Activated CD8-positive, alpha-beta T cell treated with anti-CD3 and anti-CD28 coated beads, Interleukin-2, amount 10 ng/mL, durations not matched to agents 7 days and 5 days (primary cell): ENCODE data around the gene ATP2B3. TPM values are rescaled to one million over a fixed set of nuclear protein-coding genes. Genes with fewer than 3 reads are reported as not detected.

Source experiments
- ATAC-seq: fragments of 150-1000 bp; cut with Tn5 transposase; one replicate; pipeline ENCODE4 v1.10.0; 2021; ENCODE audit warnings: moderate library complexity
- CTCF ChIA-PET: fragments of 350-600 bp; sonication (Branson Sonifier 250); formaldehyde crosslinking; loops from one replicate; lab custom pipeline; 2021; ENCODE audit warnings: antibody characterized with exemption; lab: Charles Lee
- POLR2A ChIA-PET: fragments of 350-600 bp; sonication (Branson Sonifier 250); formaldehyde crosslinking; loops from one replicate; lab custom pipeline; 2021; ENCODE audit warnings: antibody characterized with exemption; lab: Charles Lee
- DNase-seq: peaks from one replicate; pipeline ENCODE4 v3.0.0-alpha.2; 2020
- H3K27ac Mint-ChIP-seq: one replicate; pipeline ENCODE4 v1.8.0; 2021; ENCODE audit warnings: mild to moderate bottlenecking, mixed read lengths
- H3K27me3 Mint-ChIP-seq: one replicate; pipeline ENCODE4 v1.8.0; 2021; ENCODE audit warnings: low read depth, mixed read lengths
- H3K36me3 Mint-ChIP-seq: one replicate; pipeline ENCODE4 v1.8.0; 2021; ENCODE audit warnings: low read depth, mixed read lengths
- H3K4me1 Mint-ChIP-seq: one replicate; pipeline ENCODE4 v1.8.0; 2021; ENCODE audit warnings: low read depth, mixed read lengths
- H3K4me3 Mint-ChIP-seq: one replicate; pipeline ENCODE4 v1.8.0; 2021; ENCODE audit warnings: mild to moderate bottlenecking, mixed read lengths
- H3K9me3 Mint-ChIP-seq: one replicate; pipeline ENCODE4 v1.8.0; 2022; ENCODE audit warnings: mixed read lengths; ENCODE audit not compliant: insufficient read depth
- total RNA-seq, 2 experiments: library from RNA; stranded (reverse); gene quantifications; one replicate each; pipeline ENCODE4 v1.2.3, GENCODE V29; 2021

The ATP2B3 gene
- total RNA-seq, 2 experiments from 2014 or later, result not detected

- H3K4me3 Mint-ChIP-seq, result no peak overlapping the region
- ChIA-PET CTCF (no interaction called here), POLR2A (no interaction called here)
- ATAC-seq, result no peak
- H3K9me3 Mint-ChIP-seq, result no peaks in the 10 kb centered on the region
- no peaks in the 10 kb centered on the region for H3K27me3 Mint-ChIP-seq
- no peak for DNase-seq
- no peak overlapping the region for H3K27ac Mint-ChIP-seq
- no peaks in the 10 kb centered on the region for H3K4me1 Mint-ChIP-seq
- no peaks in the 10 kb centered on the region for H3K36me3 Mint-ChIP-seq
Measured at GRCh38 chrX:153546386-153546785, 28.9 kb downstream of the ATP2B3 start.

GRCh38 chrX:153547195-153547594 lies 29.8 kb downstream of the ATP2B3 start:
- Mint-ChIP-seq H3K4me1 (no peaks in the 10 kb centered on the region), H3K9me3 (no peaks in the 10 kb centered on the region), H3K27me3 (no peaks in the 10 kb centered on the region), H3K27ac (no peak overlapping the region), H3K4me3 (no peak overlapping the region), H3K36me3 (no peaks in the 10 kb centered on the region)
- ChIA-PET POLR2A (interaction anchor here (0.6 kb wide), 1 partner anchor 514 kb away, joined by 4 read pairs; no protein-coding TSS in a partner anchor), CTCF (no interaction called here)
- DNase-seq, result no peak
- no peak for ATAC-seq

GRCh38 chrX:153549231-153549630 lies 31.8 kb downstream of the ATP2B3 start:
- Mint-ChIP-seq H3K27ac (no peak overlapping the region), H3K9me3 (no peaks in the 10 kb centered on the region), H3K4me1 (no peaks in the 10 kb centered on the region), H3K36me3 (no peaks in the 10 kb centered on the region), H3K4me3 (no peak overlapping the region), H3K27me3 (no peaks in the 10 kb centered on the region)
- ATAC-seq (no peak), DNase-seq (no peak)
- CTCF ChIA-PET, result interaction anchor here (0.8 kb wide), 1 partner anchor 9 kb away, joined by 4 read pairs; no protein-coding TSS in a partner anchor
- POLR2A ChIA-PET, result no interaction called here

- ChIA-PET POLR2A (no interaction called here), CTCF (interaction anchor here (0.8 kb wide), 1 partner anchor 10 kb away, joined by 4 read pairs; no protein-coding TSS in a partner anchor)
- ATAC-seq, result no peak
- DNase-seq, result no peak
- H3K27me3 Mint-ChIP-seq, result no peaks in the 10 kb centered on the region
- H3K4me1 Mint-ChIP-seq, result no peaks in the 10 kb centered on the region
- H3K4me3 Mint-ChIP-seq, result no peak overlapping the region
- no peak overlapping the region for H3K27ac Mint-ChIP-seq
- H3K9me3 Mint-ChIP-seq, result no peaks in the 10 kb centered on the region
- H3K36me3 Mint-ChIP-seq, result no peaks in the 10 kb centered on the region
Measured at GRCh38 chrX:153549807-153550206, 32.4 kb downstream of the ATP2B3 start.

- CTCF ChIA-PET, result no interaction called here
- no peak overlapping the region for H3K27ac Mint-ChIP-seq
- H3K4me3 Mint-ChIP-seq, result no peak overlapping the region
- no peak for DNase-seq
- no peaks in the 10 kb centered on the region for H3K9me3 Mint-ChIP-seq
- POLR2A ChIA-PET, result no interaction called here
- H3K4me1 Mint-ChIP-seq, result no peaks in the 10 kb centered on the region
- H3K36me3 Mint-ChIP-seq, result no peaks in the 10 kb centered on the region
- no peaks in the 10 kb centered on the region for H3K27me3 Mint-ChIP-seq
- ATAC-seq, result no peak
Measured at GRCh38 chrX:153551135-153551534, 33.7 kb downstream of the ATP2B3 start.

- Mint-ChIP-seq H3K4me3 (no peak overlapping the region), H3K9me3 (no peaks in the 10 kb centered on the region), H3K36me3 (no peaks in the 10 kb centered on the region), H3K4me1 (peaks cover 4% of the 10 kb centered on the region), H3K27ac (no peak overlapping the region), H3K27me3 (no peaks in the 10 kb centered on the region)
- ChIA-PET POLR2A (interaction anchor here (0.8 kb wide), 1 partner anchor 90 kb away, joined by 3 read pairs; no protein-coding TSS in a partner anchor), CTCF (interaction anchor here (0.7 to 2.3 kb wide), 18 partner anchors 11 to 613 kb away, joined by 3 to 16 read pairs (median 4); partner anchors contain the start of gene DUSP9)
- ATAC-seq (peak; percentile 61), DNase-seq (peak; percentile 70)
Measured at GRCh38 chrX:153554519-153555167, 37.2 kb downstream of the ATP2B3 start.

- no peak overlapping the region for H3K4me3 Mint-ChIP-seq
- H3K9me3 Mint-ChIP-seq, result no peaks in the 10 kb centered on the region
- H3K27me3 Mint-ChIP-seq, result no peaks in the 10 kb centered on the region
- peaks cover 7% of the 10 kb centered on the region for H3K4me1 Mint-ChIP-seq
- CTCF ChIA-PET, result interaction anchor here (1.1 to 1.7 kb wide), 2 partner anchors 106 to 111 kb away, joined by 4 read pairs; no protein-coding TSS in a partner anchor
- no peak overlapping the region for H3K27ac Mint-ChIP-seq
- ATAC-seq (no peak), DNase-seq (no peak)
- POLR2A ChIA-PET, result no interaction called here
- no peaks in the 10 kb centered on the region for H3K36me3 Mint-ChIP-seq
Measured at GRCh38 chrX:153556767-153557166, 39.3 kb downstream of the ATP2B3 start.

GRCh38 chrX:153557618-153558355 lies 40.3 kb downstream of the ATP2B3 start:
- CTCF ChIA-PET, result interaction anchor here (1.7 kb wide), 1 partner anchor 104 kb away, joined by 4 read pairs; no protein-coding TSS in a partner anchor

GRCh38 chrX:153560000-153560399 lies 42.6 kb downstream of the ATP2B3 start:
- ATAC-seq (no peak), DNase-seq (no peak)
- no peak overlapping the region for H3K27ac Mint-ChIP-seq
- peaks cover 7% of the 10 kb centered on the region for H3K4me1 Mint-ChIP-seq
- H3K27me3 Mint-ChIP-seq, result no peaks in the 10 kb centered on the region
- H3K9me3 Mint-ChIP-seq, result no peaks in the 10 kb centered on the region
- no peaks in the 10 kb centered on the region for H3K36me3 Mint-ChIP-seq
- CTCF ChIA-PET, result no interaction called here
- POLR2A ChIA-PET, result no interaction called here
- no peak overlapping the region for H3K4me3 Mint-ChIP-seq

More at GRCh38 chrX:153557618-153558355, 40.3 kb downstream of the ATP2B3 start:
- H3K4me3 Mint-ChIP-seq, result no peak overlapping the region
- POLR2A ChIA-PET, result no interaction called here
- no peak overlapping the region for H3K27ac Mint-ChIP-seq
- no peak for DNase-seq
- H3K9me3 Mint-ChIP-seq, result no peaks in the 10 kb centered on the region
- peaks cover 7% of the 10 kb centered on the region for H3K4me1 Mint-ChIP-seq
- H3K36me3 Mint-ChIP-seq, result no peaks in the 10 kb centered on the region
- H3K27me3 Mint-ChIP-seq, result no peaks in the 10 kb centered on the region
- ATAC-seq, result no peak

- H3K27ac Mint-ChIP-seq, result no peak overlapping the region
- H3K9me3 Mint-ChIP-seq, result no peaks in the 10 kb centered on the region
- no peak overlapping the region for H3K4me3 Mint-ChIP-seq
- no peaks in the 10 kb centered on the region for H3K27me3 Mint-ChIP-seq
- no peaks in the 10 kb centered on the region for H3K36me3 Mint-ChIP-seq
- no peak for DNase-seq
- H3K4me1 Mint-ChIP-seq, result peaks cover 7% of the 10 kb centered on the region
- ATAC-seq, result no peak
- CTCF ChIA-PET, result no interaction called here
- POLR2A ChIA-PET, result no interaction called here
Measured at GRCh38 chrX:153560466-153560865, 43.0 kb downstream of the ATP2B3 start.

GRCh38 chrX:153561337-153561736 lies 43.9 kb downstream of the ATP2B3 start:
- CTCF ChIA-PET, result no interaction called here
- Mint-ChIP-seq H3K9me3 (no peaks in the 10 kb centered on the region), H3K4me3 (no peak overlapping the region), H3K36me3 (no peaks in the 10 kb centered on the region), H3K27ac (no peak overlapping the region), H3K4me1 (peaks cover 7% of the 10 kb centered on the region), H3K27me3 (no peaks in the 10 kb centered on the region)
- POLR2A ChIA-PET, result no interaction called here
- DNase-seq, result no peak
- no peak for ATAC-seq

GRCh38 chrX:153562546-153562945 lies 45.1 kb downstream of the ATP2B3 start:
- Mint-ChIP-seq H3K4me1 (peaks cover 4% of the 10 kb centered on the region), H3K4me3 (no peak overlapping the region), H3K27ac (no peak overlapping the region), H3K9me3 (no peaks in the 10 kb centered on the region), H3K27me3 (no peaks in the 10 kb centered on the region), H3K36me3 (no peaks in the 10 kb centered on the region)
- ChIA-PET CTCF (interaction anchor here (0.7 to 1.8 kb wide), 2 partner anchors 23 to 106 kb away, joined by 3 to 6 read pairs; no protein-coding TSS in a partner anchor), POLR2A (no interaction called here)
- no peak for DNase-seq
- no peak for ATAC-seq
